Activated CD4-positive, alpha-beta T cell treated with anti-CD3 and anti-CD28 coated beads for 48 hours (primary cell): ENCODE measurements around the gene METTL23.
A peak's percentile ranks its signal among the peaks of the same experiment; 100 is the strongest.
"Not testable (repeated sequence)": the region's sequence is repeated elsewhere in the genome, so short reads cannot be mapped to it uniquely, and the experiment has no call there.

Source experiments
- DNase-seq: peaks from one replicate; pipeline ENCODE4 v3.0.0-alpha.2; 2020

The METTL23 gene

GRCh38 chr17:76735586-76736348 lies 9.1 kb downstream of the METTL23 start:
- no peak for DNase-seq

- DNase-seq = peak; percentile 76
Measured at GRCh38 chr17:76736349-76737081, 9.9 kb downstream of the METTL23 start.

- peak; percentile 99 for DNase-seq
Measured at GRCh38 chr17:76737082-76737675, 10.5 kb downstream of the METTL23 start, which contains the start of gene SRSF2. Gene SRSF2 (minus strand): TSS chr17:76737331. CDS start chr17:76737160, 171 bp downstream.

- peak; percentile 94 for DNase-seq
Measured at GRCh38 chr17:76737676-76738467, 11.2 kb downstream of the METTL23 start, which contains the start of gene MFSD11. Gene MFSD11 (plus strand): TSS chr17:76738119. CDS start chr17:76738353, 234 bp downstream.

- no peak for DNase-seq
Measured at GRCh38 chr17:76738468-76738850, 11.8 kb downstream of the METTL23 start.

- not testable (repeated sequence) for DNase-seq
Measured at GRCh38 chr17:76739568-76740115, 13.0 kb downstream of the METTL23 start.

GRCh38 chr17:76740329-76741118 lies 13.9 kb downstream of the METTL23 start:
- no peak for DNase-seq

- no peak for DNase-seq
Measured at GRCh38 chr17:76742958-76743357, 16.3 kb downstream of the METTL23 start.

GRCh38 chr17:76744747-76745146 lies 18.1 kb downstream of the METTL23 start:
- DNase-seq = no peak

- DNase-seq = not testable (repeated sequence)
Measured at GRCh38 chr17:76745785-76746184, 19.1 kb downstream of the METTL23 start.

GRCh38 chr17:76747716-76748363 lies 21.2 kb downstream of the METTL23 start:
- no peak for DNase-seq

- DNase-seq = no peak
Measured at GRCh38 chr17:76748657-76749056, 22.0 kb downstream of the METTL23 start.

GRCh38 chr17:76751416-76751993 lies 24.9 kb downstream of the METTL23 start:
- DNase-seq = no peak

GRCh38 chr17:76752006-76752405 lies 25.4 kb downstream of the METTL23 start:
- no peak for DNase-seq

GRCh38 chr17:76753061-76753961 lies 26.7 kb downstream of the METTL23 start:
- DNase-seq = no peak

GRCh38 chr17:76755285-76755684 lies 28.6 kb downstream of the METTL23 start:
- no peak for DNase-seq

GRCh38 chr17:76757256-76757655 lies 30.6 kb downstream of the METTL23 start:
- no peak for DNase-seq

- DNase-seq = no peak
Measured at GRCh38 chr17:76758570-76758969, 31.9 kb downstream of the METTL23 start.

GRCh38 chr17:76772842-76773525 lies 46.3 kb downstream of the METTL23 start:
- DNase-seq = peak; percentile 47
